ENCODE measurements around the gene DLAT. TPM values are rescaled to one million over a fixed set of nuclear protein-coding genes. Genes with fewer than 3 reads are reported as not detected.
"Not testable (repeated sequence)": the region's sequence is repeated elsewhere in the genome, so short reads cannot be mapped to it uniquely, and the experiment has no call there.

Gene DLAT
- total RNA-seq, 1 donor from 2014 or later = 55.7 TPM

GRCh38 chr11:112024178-112024772, 933 bp upstream of the DLAT start:
- peaks cover 30% of the 10 kb centered on the region for H3K79me2 ChIP-seq (ENCODE audit: low read depth)
- H3K9ac ChIP-seq = peak overlapping the region; percentile 63
- H3K27me3 Mint-ChIP-seq (ENCODE audit: insufficient read depth, low read depth) = peaks cover 3% of the 10 kb centered on the region
- peak overlapping the region; percentile 66 for H3K4me3 ChIP-seq
- DNase-seq (ENCODE audit: low spot score) = peak; percentile 15
- H3K27ac Mint-ChIP-seq = peak overlapping the region; percentile 100
- TF ChIP-seq, protein P1, sequence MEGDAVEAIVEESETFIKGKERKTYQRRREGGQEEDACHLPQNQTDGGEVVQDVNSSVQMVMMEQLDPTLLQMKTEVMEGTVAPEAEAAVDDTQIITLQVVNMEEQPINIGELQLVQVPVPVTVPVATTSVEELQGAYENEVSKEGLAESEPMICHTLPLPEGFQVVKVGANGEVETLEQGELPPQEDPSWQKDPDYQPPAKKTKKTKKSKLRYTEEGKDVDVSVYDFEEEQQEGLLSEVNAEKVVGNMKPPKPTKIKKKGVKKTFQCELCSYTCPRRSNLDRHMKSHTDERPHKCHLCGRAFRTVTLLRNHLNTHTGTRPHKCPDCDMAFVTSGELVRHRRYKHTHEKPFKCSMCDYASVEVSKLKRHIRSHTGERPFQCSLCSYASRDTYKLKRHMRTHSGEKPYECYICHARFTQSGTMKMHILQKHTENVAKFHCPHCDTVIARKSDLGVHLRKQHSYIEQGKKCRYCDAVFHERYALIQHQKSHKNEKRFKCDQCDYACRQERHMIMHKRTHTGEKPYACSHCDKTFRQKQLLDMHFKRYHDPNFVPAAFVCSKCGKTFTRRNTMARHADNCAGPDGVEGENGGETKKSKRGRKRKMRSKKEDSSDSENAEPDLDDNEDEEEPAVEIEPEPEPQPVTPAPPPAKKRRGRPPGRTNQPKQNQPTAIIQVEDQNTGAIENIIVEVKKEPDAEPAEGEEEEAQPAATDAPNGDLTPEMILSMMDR (IDR thresholded peaks at IDR 0.05) = no peak
- TF ChIP-seq EZH2phosphoT487 (IDR thresholded peaks at IDR 0.05) = no peak
- no peak for TF ChIP-seq EZH2 (IDR thresholded peaks at IDR 0.05)
- H3K36me3 Mint-ChIP-seq = peaks cover 17% of the 10 kb centered on the region
- peaks cover 26% of the 10 kb centered on the region for H3K4me1 Mint-ChIP-seq
- H2AFZ ChIP-seq (replicated peaks) = peak overlapping the region; percentile 94
- H3K4me3 Mint-ChIP-seq = peak overlapping the region; percentile 99
- no peaks in the 10 kb centered on the region for H3K27me3 ChIP-seq
- no peak overlapping the region for H3K27ac ChIP-seq
- no peaks in the 10 kb centered on the region for H4K20me1 ChIP-seq (ENCODE audit: low read depth)
- no peaks in the 10 kb centered on the region for H3K9me3 Mint-ChIP-seq
- no peaks in the 10 kb centered on the region for H3K9me3 ChIP-seq (ENCODE audit: low read depth)
- H3K4me2 ChIP-seq = peak overlapping the region; percentile 100
- peaks cover 7% of the 10 kb centered on the region for H3K4me1 ChIP-seq
- H3F3A ChIP-seq (ENCODE audit: low read depth) = peaks cover 6% of the 10 kb centered on the region
- H3K36me3 ChIP-seq = peaks cover 17% of the 10 kb centered on the region

- peak overlapping the region; percentile 66 for H3K4me3 ChIP-seq
- H3K9ac ChIP-seq = peak overlapping the region; percentile 63
- H3K79me2 ChIP-seq (ENCODE audit: low read depth) = peaks cover 40% of the 10 kb centered on the region
- no peaks in the 10 kb centered on the region for H4K20me1 ChIP-seq (ENCODE audit: low read depth)
- H3K27ac ChIP-seq = no peak overlapping the region
- H3K27me3 ChIP-seq = no peaks in the 10 kb centered on the region
- peaks cover 6% of the 10 kb centered on the region for H3F3A ChIP-seq (ENCODE audit: low read depth)
- H2AFZ ChIP-seq (replicated peaks) = peak overlapping the region; percentile 94
- peaks cover 7% of the 10 kb centered on the region for H3K4me1 ChIP-seq
- H3K36me3 Mint-ChIP-seq = peaks cover 24% of the 10 kb centered on the region
- H3K27ac Mint-ChIP-seq = peak overlapping the region; percentile 66
- no peaks in the 10 kb centered on the region for H3K9me3 Mint-ChIP-seq
- TF ChIP-seq, protein P1 (IDR thresholded peaks at IDR 0.05) = no peak
- no peak for TF ChIP-seq EZH2phosphoT487 (IDR thresholded peaks at IDR 0.05)
- TF ChIP-seq EZH2 (IDR thresholded peaks at IDR 0.05) = no peak
- peaks cover 12% of the 10 kb centered on the region for H3K36me3 ChIP-seq
- H3K4me1 Mint-ChIP-seq = peaks cover 26% of the 10 kb centered on the region
- H3K9me3 ChIP-seq (ENCODE audit: low read depth) = no peaks in the 10 kb centered on the region
- H3K4me2 ChIP-seq = peak overlapping the region; percentile 100
- no peak for DNase-seq (ENCODE audit: low spot score)
- H3K4me3 Mint-ChIP-seq = peak overlapping the region; percentile 99
- H3K27me3 Mint-ChIP-seq (ENCODE audit: insufficient read depth, low read depth) = peaks cover 3% of the 10 kb centered on the region
Measured at GRCh38 chr11:112025707-112026106, 499 bp downstream of the DLAT start.

DNA sequence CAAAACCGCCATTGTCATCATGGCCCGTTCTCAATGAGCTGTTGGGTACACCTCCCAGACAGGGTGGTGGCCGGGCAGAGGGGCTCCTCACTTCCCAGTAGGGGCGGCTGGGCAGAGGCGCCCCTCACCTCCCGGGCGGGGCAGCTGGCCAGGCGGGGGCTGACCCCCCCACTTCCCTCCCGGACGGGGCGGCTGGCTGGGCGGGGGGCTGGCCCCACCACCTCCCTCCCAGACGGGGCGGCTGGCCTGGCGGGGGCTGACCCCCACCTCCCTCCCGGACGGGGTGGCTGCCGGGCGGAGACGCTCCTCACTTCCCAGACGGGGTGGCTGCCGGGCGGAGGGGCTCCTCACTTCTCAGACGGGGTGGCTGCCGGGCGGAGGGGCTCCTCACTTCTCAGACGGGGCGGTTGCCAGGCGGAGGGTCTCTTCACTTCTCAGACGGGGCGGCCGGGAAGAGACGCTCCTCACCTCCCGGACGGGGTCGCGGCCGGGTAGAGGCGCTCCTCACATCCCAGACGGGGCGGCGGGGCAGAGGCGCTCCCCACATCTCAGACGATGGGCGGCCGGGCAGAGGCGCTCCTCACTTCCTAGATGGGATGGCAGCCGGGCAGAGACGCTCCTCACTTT, 1.7 kb downstream of the DLAT start:
- Mint-ChIP-seq H3K36me3 (peaks cover 24% of the 10 kb centered on the region), H3K4me1 (peaks cover 26% of the 10 kb centered on the region)
- peaks cover 41% of the 10 kb centered on the region for H3K79me2 ChIP-seq (ENCODE audit: low read depth)
- not testable (repeated sequence) for H3K27me3 Mint-ChIP-seq (ENCODE audit: insufficient read depth, low read depth); DNase-seq (ENCODE audit: low spot score); H3K4me1 ChIP-seq; H3K36me3 ChIP-seq; H3K27ac ChIP-seq; H3K4me3 Mint-ChIP-seq; H2AFZ ChIP-seq (replicated peaks); H3F3A ChIP-seq (ENCODE audit: low read depth); H3K27me3 ChIP-seq; H3K9me3 Mint-ChIP-seq; H4K20me1 ChIP-seq (ENCODE audit: low read depth); H3K4me2 ChIP-seq; H3K9ac ChIP-seq; H3K4me3 ChIP-seq; H3K27ac Mint-ChIP-seq; H3K9me3 ChIP-seq (ENCODE audit: low read depth)

- no peak overlapping the region for H3K4me2 ChIP-seq
- no peak for DNase-seq (ENCODE audit: low spot score)
- Mint-ChIP-seq H3K27me3 (ENCODE audit: insufficient read depth, low read depth) (peaks cover 3% of the 10 kb centered on the region), H3K36me3 (peaks cover 30% of the 10 kb centered on the region), H3K4me1 (peaks cover 16% of the 10 kb centered on the region), H3K9me3 (no peaks in the 10 kb centered on the region), H3K4me3 (no peak overlapping the region), H3K27ac (no peak overlapping the region)
- peaks cover 45% of the 10 kb centered on the region for H3K79me2 ChIP-seq (ENCODE audit: low read depth)
- H3F3A ChIP-seq (ENCODE audit: low read depth) = peaks cover 5% of the 10 kb centered on the region
- no peaks in the 10 kb centered on the region for H3K9me3 ChIP-seq (ENCODE audit: low read depth)
- H3K27me3 ChIP-seq = no peaks in the 10 kb centered on the region
- peaks cover 4% of the 10 kb centered on the region for H4K20me1 ChIP-seq (ENCODE audit: low read depth)
- no peak overlapping the region for H3K4me3 ChIP-seq
- H3K9ac ChIP-seq = no peak overlapping the region
- H3K27ac ChIP-seq = no peak overlapping the region
- H2AFZ ChIP-seq (replicated peaks) = no peak overlapping the region
- TF ChIP-seq EZH2phosphoT487 (IDR thresholded peaks at IDR 0.05) (no peak), EZH2 (IDR thresholded peaks at IDR 0.05) (no peak)
- H3K36me3 ChIP-seq = peaks cover 10% of the 10 kb centered on the region
- no peaks in the 10 kb centered on the region for H3K4me1 ChIP-seq
Measured at GRCh38 chr11:112029460-112029859, 4.3 kb downstream of the DLAT start.
